H9 (cell line): Measurements from ENCODE around the gene ASTN2. TPM values are rescaled to one million over a fixed set of nuclear protein-coding genes. Genes with fewer than 3 reads are reported as not detected.
A peak's percentile ranks its signal among the peaks of the same experiment; 100 is the strongest.

Experiments used
- DNase-seq: peaks from one replicate; pipeline ENCODE4 v3.0.0-alpha.2; 2017
- H2AFZ ChIP-seq: one replicate; pipeline ENCODE4 v1.6.1; 2013; ENCODE audit warnings: mild to moderate bottlenecking, low read length, control low read depth, moderate library complexity
- H2AK5ac ChIP-seq: 2 replicates; pipeline ENCODE4 v1.6.1; 2013; ENCODE audit warnings: low read length, control low read depth, mixed read lengths; ENCODE audit not compliant: insufficient read length
- H2BK120ac ChIP-seq: one replicate; pipeline ENCODE4 v1.6.1; 2013; ENCODE audit warnings: low read depth, mild to moderate bottlenecking, low read length, control low read depth, inconsistent platforms; ENCODE audit not compliant: poor library complexity, severe bottlenecking
- H2BK12ac ChIP-seq: 2 replicates; pipeline ENCODE4 v1.6.1; 2013; ENCODE audit warnings: low read length, control low read depth, mixed read lengths, low read depth; ENCODE audit not compliant: insufficient read length
- H2BK15ac ChIP-seq: 2 replicates; pipeline ENCODE4 v1.6.1; 2013; ENCODE audit warnings: low read depth, low read length, control low read depth
- H2BK20ac ChIP-seq: one replicate; pipeline ENCODE4 v1.6.1; 2013; ENCODE audit warnings: low read depth, mild to moderate bottlenecking, low read length, control low read depth, inconsistent platforms; ENCODE audit not compliant: poor library complexity, severe bottlenecking
- H2BK5ac ChIP-seq: 2 replicates; pipeline ENCODE4 v1.6.1; 2013; ENCODE audit warnings: low read length, control low read depth, mixed read lengths; ENCODE audit not compliant: insufficient read length
- H3K14ac ChIP-seq: 2 replicates; pipeline ENCODE4 v1.6.1; 2013; ENCODE audit warnings: low read length, control low read depth; ENCODE audit not compliant: insufficient read depth
- H3K18ac ChIP-seq: 2 replicates; pipeline ENCODE4 v1.6.1; 2013; ENCODE audit warnings: low read depth, mild to moderate bottlenecking, mixed read lengths, low read length, control low read depth; ENCODE audit not compliant: insufficient read length
- H3K23ac ChIP-seq: 2 replicates; pipeline ENCODE4 v1.6.1; 2013; ENCODE audit warnings: low read length, control low read depth, mixed read lengths, low read depth; ENCODE audit not compliant: insufficient read length
- H3K23me2 ChIP-seq: 2 replicates; pipeline ENCODE4 v1.6.1; 2013; ENCODE audit warnings: low read depth, mild to moderate bottlenecking, mixed read lengths, low read length, control low read depth; ENCODE audit not compliant: insufficient read length, poor library complexity, severe bottlenecking
- H3K27ac ChIP-seq: 2 replicates; pipeline ENCODE4 v1.5.1; 2013; ENCODE audit warnings: low read length, control low read depth, mixed read lengths, low read depth; ENCODE audit not compliant: insufficient read length
- H3K27me3 ChIP-seq: 2 replicates; pipeline ENCODE4 v1.6.1; 2013; ENCODE audit warnings: low read length, control low read depth, inconsistent platforms; ENCODE audit not compliant: insufficient read depth
- H3K4ac ChIP-seq: 2 replicates; pipeline ENCODE4 v1.6.1; 2013; ENCODE audit warnings: low read depth, mild to moderate bottlenecking, control low read depth, inconsistent platforms, low read length, moderate library complexity
- H3K4me1 ChIP-seq: 2 replicates; pipeline ENCODE4 v1.6.1; 2013; ENCODE audit warnings: low read length, control low read depth, inconsistent platforms; ENCODE audit not compliant: insufficient read depth
- H3K4me2 ChIP-seq: 2 replicates; pipeline ENCODE4 v1.6.1; 2013; ENCODE audit warnings: low read length, control low read depth, mixed read lengths; ENCODE audit not compliant: insufficient read length, insufficient read depth
- H3K56ac ChIP-seq: 2 replicates; pipeline ENCODE4 v1.6.1; 2013; ENCODE audit warnings: low read depth, mild to moderate bottlenecking, mixed read lengths, low read length, control low read depth; ENCODE audit not compliant: insufficient read length
- H3K79me1 ChIP-seq: 2 replicates; pipeline ENCODE4 v1.6.1; 2013; ENCODE audit warnings: low read depth, mild to moderate bottlenecking, moderate library complexity, low read length, control low read depth, inconsistent platforms; ENCODE audit not compliant: insufficient read depth, poor library complexity, severe bottlenecking
- H3K79me2 ChIP-seq: 2 replicates; pipeline ENCODE4 v1.6.1; 2013; ENCODE audit warnings: low read length, control low read depth, inconsistent platforms; ENCODE audit not compliant: insufficient read depth
- H3K9ac ChIP-seq: 2 replicates; pipeline ENCODE4 v1.6.1; 2013; ENCODE audit warnings: low read length, control low read depth, mixed read lengths; ENCODE audit not compliant: insufficient read length; ENCODE audit errors: extremely low read depth
- H3K9me3 ChIP-seq: one replicate; pipeline ENCODE4 v1.6.1; 2013; ENCODE audit warnings: low read depth, low read length, inconsistent platforms; ENCODE audit not compliant: control insufficient read depth
- H3T11ph ChIP-seq: one replicate; pipeline ENCODE4 v1.6.1; 2013; ENCODE audit warnings: mild to moderate bottlenecking, low read length, control low read depth, inconsistent platforms
- H4K20me1 ChIP-seq: one replicate; pipeline ENCODE4 v1.6.1; 2013; ENCODE audit not compliant: control insufficient read depth, insufficient read length, insufficient read depth
- H4K5ac ChIP-seq: 2 replicates; pipeline ENCODE4 v1.6.1; 2013; ENCODE audit warnings: low read depth, mild to moderate bottlenecking, mixed read lengths, low read length, control low read depth; ENCODE audit not compliant: insufficient read length
- H4K8ac ChIP-seq: replicated peaks from 2 replicates; pipeline ENCODE4 v1.6.1; 2013; ENCODE audit warnings: low read length, control low read depth, mixed read lengths, low read depth; ENCODE audit not compliant: insufficient read length
- H4K91ac ChIP-seq: 2 replicates; pipeline ENCODE4 v1.6.1; 2013; ENCODE audit warnings: low read depth, mild to moderate bottlenecking, moderate library complexity, mixed read lengths, low read length, control low read depth; ENCODE audit not compliant: insufficient read length
- H3K27ac Mint-ChIP-seq, 3 experiments: 2 replicates in 2 of 3; 3 replicates in 1 of 3; pipeline ENCODE4 v1.8.0; 2020 to 2021; ENCODE audit warnings: mixed read lengths in 3 of 3, mild to moderate bottlenecking in 1 of 3, moderate library complexity in 1 of 3
- H3K27me3 Mint-ChIP-seq: 2 replicates; pipeline ENCODE4 v1.8.0; 2021; ENCODE audit warnings: low read depth, mild to moderate bottlenecking, moderate library complexity, mixed read lengths
- H3K36me3 Mint-ChIP-seq, 3 experiments: 2 replicates in 2 of 3; 3 replicates in 1 of 3; pipeline ENCODE4 v1.8.0; 2020 to 2021; ENCODE audit warnings: low read depth in 3 of 3, mixed read lengths in 3 of 3; ENCODE audit not compliant: insufficient read depth in 1 of 3
- H3K4me1 Mint-ChIP-seq, 2 experiments: 2 replicates each; pipeline ENCODE4 v1.8.0; 2020; ENCODE audit warnings: mixed read lengths in 2 of 2
- H3K4me3 Mint-ChIP-seq, 2 experiments: 2 replicates in 1 of 2; 3 replicates in 1 of 2; pipeline ENCODE4 v1.8.0; 2020 to 2021; ENCODE audit warnings: mild to moderate bottlenecking in 2 of 2, mixed read lengths in 2 of 2, moderate library complexity in 1 of 2
- H3K9me3 Mint-ChIP-seq, 2 experiments: 2 replicates in 1 of 2; 3 replicates in 1 of 2; pipeline ENCODE4 v1.8.0; 2020; ENCODE audit warnings: mild to moderate bottlenecking in 2 of 2, mixed read lengths in 2 of 2, moderate library complexity in 1 of 2
- WGBS: extraction: QIAGEN DNeasy Blood & Tissue Kit; methylation state at CpG from one replicate; pipeline ENCODE4 v1.1.7; 2013; ENCODE audit warnings: missing lambda C conversion rate, low lambda C conversion rate, mixed read lengths; ENCODE audit not compliant: insufficient read length; ENCODE audit errors: extremely low coverage; 5-methylcytosine and 5-hydroxymethylcytosine counted together
- total RNA-seq: library from RNA; stranded (reverse); gene quantifications from 2 replicates; pipeline ENCODE4 v1.2.1, GENCODE V29; 2021
- TF ChIP-seq, protein P1 (sequence below): fragments of 200-600 bp; sonication (generic); conservative IDR thresholded peaks from 3 replicates; pipeline ENCODE4 v1.8.0; 2021; ENCODE audit warnings: antibody characterized with exemption, mild to moderate bottlenecking

Gene ASTN2
- total RNA-seq, 1 experiment from 2014 or later: 9.7 TPM

DNA sequence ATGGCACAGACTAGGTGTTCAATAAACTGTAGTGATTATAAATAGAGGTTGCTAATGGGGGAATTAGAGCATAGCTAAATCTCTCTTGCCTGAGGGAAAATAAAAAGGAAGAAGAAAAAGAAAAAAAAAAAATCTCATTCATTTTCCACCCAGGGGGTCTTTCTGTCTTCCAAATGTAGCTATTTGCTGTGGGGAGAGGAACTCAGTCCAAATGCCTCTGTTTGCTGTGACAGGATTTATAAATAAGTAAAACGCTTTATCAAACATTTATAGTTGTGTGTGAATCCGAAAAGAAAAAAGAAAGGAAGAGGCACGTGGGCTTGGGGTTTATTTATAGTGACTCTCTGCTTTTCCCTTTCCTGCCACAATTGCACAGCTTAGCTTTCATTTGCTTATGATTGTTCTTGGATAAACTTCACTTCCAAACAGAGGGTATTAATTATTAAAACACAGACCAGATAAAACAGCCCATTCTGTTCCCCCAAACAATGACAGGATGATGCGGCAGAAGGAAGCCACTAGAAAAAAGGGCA, 245.7 kb downstream of the ASTN2 start:
- Histone ChIP-seq H3K56ac (no peak overlapping the region), H3K18ac (no peak overlapping the region), H4K5ac (no peak overlapping the region), H3K9me3 (no peaks in the 10 kb centered on the region), H2BK15ac (no peak overlapping the region), H3K79me1 (no peaks in the 10 kb centered on the region), H2AFZ (no peak overlapping the region), H3K4ac (no peak overlapping the region), H2BK20ac (no peak overlapping the region), H3K27me3 (no peaks in the 10 kb centered on the region), H2BK120ac (no peak overlapping the region), H3K23me2 (no peaks in the 10 kb centered on the region), H3K14ac (no peak overlapping the region; the same call in 1 of the 2 replicates), H2BK5ac (no peak overlapping the region), H3K4me2 (no peak overlapping the region), H2BK12ac (no peak overlapping the region), H3K79me2 (no peaks in the 10 kb centered on the region), H4K91ac (no peak overlapping the region), H4K8ac (no peak overlapping the region), H3K23ac (no peak overlapping the region), H3T11ph (no peak overlapping the region), H3K9ac (no peak overlapping the region), H4K20me1 (no peaks in the 10 kb centered on the region), H3K4me1 (no peaks in the 10 kb centered on the region), H3K27ac (no peak overlapping the region), H2AK5ac (no peak overlapping the region)
- no peaks in the 10 kb centered on the region for H3K36me3 Mint-ChIP-seq
- no CpG with 5 or more reads among the region's 4 CpGs for WGBS
- TF ChIP-seq, protein P1, sequence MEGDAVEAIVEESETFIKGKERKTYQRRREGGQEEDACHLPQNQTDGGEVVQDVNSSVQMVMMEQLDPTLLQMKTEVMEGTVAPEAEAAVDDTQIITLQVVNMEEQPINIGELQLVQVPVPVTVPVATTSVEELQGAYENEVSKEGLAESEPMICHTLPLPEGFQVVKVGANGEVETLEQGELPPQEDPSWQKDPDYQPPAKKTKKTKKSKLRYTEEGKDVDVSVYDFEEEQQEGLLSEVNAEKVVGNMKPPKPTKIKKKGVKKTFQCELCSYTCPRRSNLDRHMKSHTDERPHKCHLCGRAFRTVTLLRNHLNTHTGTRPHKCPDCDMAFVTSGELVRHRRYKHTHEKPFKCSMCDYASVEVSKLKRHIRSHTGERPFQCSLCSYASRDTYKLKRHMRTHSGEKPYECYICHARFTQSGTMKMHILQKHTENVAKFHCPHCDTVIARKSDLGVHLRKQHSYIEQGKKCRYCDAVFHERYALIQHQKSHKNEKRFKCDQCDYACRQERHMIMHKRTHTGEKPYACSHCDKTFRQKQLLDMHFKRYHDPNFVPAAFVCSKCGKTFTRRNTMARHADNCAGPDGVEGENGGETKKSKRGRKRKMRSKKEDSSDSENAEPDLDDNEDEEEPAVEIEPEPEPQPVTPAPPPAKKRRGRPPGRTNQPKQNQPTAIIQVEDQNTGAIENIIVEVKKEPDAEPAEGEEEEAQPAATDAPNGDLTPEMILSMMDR: no peak
- no peak overlapping the region for H3K4me3 Mint-ChIP-seq
- no peak for DNase-seq
- peak overlapping the region in 2 of 3 experiments; percentile 5 to 9; a peak in 2 of 7 replicates for H3K27ac Mint-ChIP-seq
- H3K9me3 Mint-ChIP-seq: no peaks in the 10 kb centered on the region
- peaks cover 13 to 18% of the 10 kb centered on the region in 2 experiments for H3K4me1 Mint-ChIP-seq
- H3K27me3 Mint-ChIP-seq: no peaks in the 10 kb centered on the region
